Osteoblast (primary cell): ENCODE results near the gene NAALAD2. TPM values are rescaled to one million over a fixed set of nuclear protein-coding genes. Genes with fewer than 3 reads are reported as not detected.

Source experiments
- DNase-seq: peaks from one replicate; pipeline ENCODE4 v3.0.0; 2011; ENCODE audit warnings: low spot score, mixed read lengths; ENCODE audit not compliant: insufficient read length; ENCODE audit errors: missing footprints
- H2AFZ ChIP-seq: 2 replicates; pipeline ENCODE4 v1.6.0; 2011; ENCODE audit warnings: mild to moderate bottlenecking, low read length
- H3K27ac ChIP-seq: 2 replicates; pipeline ENCODE4 v1.5.1; 2011; ENCODE audit warnings: mild to moderate bottlenecking, low read depth, low read length, moderate library complexity
- H3K27me3 ChIP-seq: 2 replicates; pipeline ENCODE4 v1.6.0; 2012; ENCODE audit warnings: mild to moderate bottlenecking, control low read depth, inconsistent platforms, low read length, moderate library complexity; ENCODE audit not compliant: insufficient read depth
- H3K36me3 ChIP-seq: 2 replicates; pipeline ENCODE4 v1.5.1; 2011; ENCODE audit warnings: mild to moderate bottlenecking, low read length, control low read depth, moderate library complexity; ENCODE audit not compliant: insufficient read depth
- H3K4me1 ChIP-seq: 2 replicates; pipeline ENCODE4 v1.5.1; 2011; ENCODE audit warnings: mild to moderate bottlenecking, low read length, control low read depth, moderate library complexity; ENCODE audit not compliant: insufficient read depth
- H3K4me2 ChIP-seq: 2 replicates; pipeline ENCODE4 v1.6.0; 2011; ENCODE audit warnings: mild to moderate bottlenecking, low read length; ENCODE audit not compliant: insufficient read depth
- H3K4me3 ChIP-seq: fragments of 200-600 bp; sonication (generic); 3 replicates; pipeline ENCODE4 v1.5.1; 2012; ENCODE audit warnings: mild to moderate bottlenecking, low read length, inconsistent platforms; ENCODE audit not compliant: insufficient read depth
- H3K79me2 ChIP-seq: 2 replicates; pipeline ENCODE4 v1.6.0; 2012; ENCODE audit warnings: mild to moderate bottlenecking, low read length, control low read depth, inconsistent platforms; ENCODE audit not compliant: insufficient read depth
- H3K9me3 ChIP-seq: 2 replicates; pipeline ENCODE4 v1.5.1; 2011; ENCODE audit warnings: low read depth, low read length, control low read depth
- H4K20me1 ChIP-seq: 2 replicates; pipeline ENCODE4 v1.6.0; 2012; ENCODE audit warnings: mild to moderate bottlenecking, low read length, control low read depth; ENCODE audit not compliant: insufficient read depth
- CTCF ChIP-seq: IDR thresholded peaks from 2 replicates; pipeline ENCODE4 v1.5.1; 2011; ENCODE audit warnings: mild to moderate bottlenecking, low read depth, low read length, moderate library complexity; ENCODE audit errors: extremely low read depth
- total RNA-seq: library from RNA; depleted of rRNA; stranded (reverse); fragments of >200 nt; gene quantifications from 2 replicates; pipeline ENCODE4 v1.2.3, GENCODE V29; 2012

The NAALAD2 gene
- total RNA-seq, 1 donor, result 1.8 TPM

- no peak for TF ChIP-seq CTCF
- Histone ChIP-seq H3K4me2 (no peak overlapping the region), H3K9me3 (no peaks in the 10 kb centered on the region), H3K79me2 (peaks cover 27% of the 10 kb centered on the region), H3K4me1 (peaks cover 3% of the 10 kb centered on the region), H4K20me1 (peaks cover 2% of the 10 kb centered on the region), H3K36me3 (peaks cover 39% of the 10 kb centered on the region), H3K27ac (no peak overlapping the region), H3K27me3 (no peaks in the 10 kb centered on the region), H2AFZ (no peak overlapping the region), H3K4me3 (no peak overlapping the region)
- DNase-seq, result no peak
These were observed 74.4 kb downstream of the NAALAD2 start for GRCh38 chr11:90208857-90209256.

- peaks cover 12% of the 10 kb centered on the region for H4K20me1 ChIP-seq
- H2AFZ ChIP-seq, result no peak overlapping the region
- H3K27ac ChIP-seq, result peak overlapping the region; percentile 6
- no peaks in the 10 kb centered on the region for H3K9me3 ChIP-seq
- no peak for DNase-seq
- peaks cover 43% of the 10 kb centered on the region for H3K36me3 ChIP-seq
- no peak for TF ChIP-seq CTCF
- peaks cover 70% of the 10 kb centered on the region for H3K79me2 ChIP-seq
- no peak overlapping the region for H3K4me2 ChIP-seq
- H3K4me3 ChIP-seq, result no peak overlapping the region
- no peaks in the 10 kb centered on the region for H3K27me3 ChIP-seq
- H3K4me1 ChIP-seq, result no peaks in the 10 kb centered on the region
These were observed 78.9 kb downstream of the NAALAD2 start for GRCh38 chr11:90213322-90213721.

- no peak overlapping the region for H3K27ac ChIP-seq
- H3K4me3 ChIP-seq, result no peak overlapping the region
- H4K20me1 ChIP-seq, result peaks cover 42% of the 10 kb centered on the region
- no peaks in the 10 kb centered on the region for H3K9me3 ChIP-seq
- H3K27me3 ChIP-seq, result no peaks in the 10 kb centered on the region
- no peak for DNase-seq
- H3K4me1 ChIP-seq, result peaks cover 17% of the 10 kb centered on the region
- peaks cover 19% of the 10 kb centered on the region for H3K36me3 ChIP-seq
- TF ChIP-seq CTCF, result no peak
- H2AFZ ChIP-seq, result no peak overlapping the region
- peaks cover 95% of the 10 kb centered on the region for H3K79me2 ChIP-seq
- H3K4me2 ChIP-seq, result no peak overlapping the region
These were observed 82.1 kb downstream of the NAALAD2 start for GRCh38 chr11:90216611-90217010.

GRCh38 chr11:90218606-90219005 lies 84.1 kb downstream of the NAALAD2 start:
- Histone ChIP-seq H3K4me1 (peaks cover 24% of the 10 kb centered on the region), H3K9me3 (no peaks in the 10 kb centered on the region), H3K36me3 (peaks cover 11% of the 10 kb centered on the region), H3K4me2 (no peak overlapping the region), H3K27me3 (no peaks in the 10 kb centered on the region), H4K20me1 (peaks cover 48% of the 10 kb centered on the region), H2AFZ (no peak overlapping the region), H3K79me2 (peaks cover 97% of the 10 kb centered on the region), H3K27ac (no peak overlapping the region), H3K4me3 (no peak overlapping the region)
- TF ChIP-seq CTCF, result no peak
- DNase-seq, result no peak
